ENCODE data around the gene TRIO.
A peak's percentile ranks its signal among the peaks of the same experiment; 100 is the strongest.

TRIO gene

DNA sequence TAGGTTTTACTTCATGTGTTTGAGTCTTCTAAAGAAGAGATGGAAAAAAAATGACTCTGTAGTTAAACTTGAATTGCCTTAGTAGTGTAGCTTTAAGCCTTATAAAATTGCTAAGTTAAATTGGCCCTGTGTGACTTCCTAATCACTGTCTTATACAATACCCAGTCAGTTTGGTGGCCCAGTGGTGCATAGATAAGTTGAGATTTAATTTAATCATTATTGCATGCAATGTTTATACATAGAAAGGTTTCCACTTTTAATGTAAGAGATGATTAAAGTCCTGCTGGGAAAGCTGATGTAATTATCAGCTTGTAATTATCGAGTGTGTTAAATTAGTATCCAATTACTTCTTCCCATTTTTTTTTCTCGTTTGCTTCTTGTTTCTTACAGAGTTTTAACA, 187.1 kb downstream of the TRIO start:
- DNase-seq (ENCODE audit: low read depth): no peak

DNA sequence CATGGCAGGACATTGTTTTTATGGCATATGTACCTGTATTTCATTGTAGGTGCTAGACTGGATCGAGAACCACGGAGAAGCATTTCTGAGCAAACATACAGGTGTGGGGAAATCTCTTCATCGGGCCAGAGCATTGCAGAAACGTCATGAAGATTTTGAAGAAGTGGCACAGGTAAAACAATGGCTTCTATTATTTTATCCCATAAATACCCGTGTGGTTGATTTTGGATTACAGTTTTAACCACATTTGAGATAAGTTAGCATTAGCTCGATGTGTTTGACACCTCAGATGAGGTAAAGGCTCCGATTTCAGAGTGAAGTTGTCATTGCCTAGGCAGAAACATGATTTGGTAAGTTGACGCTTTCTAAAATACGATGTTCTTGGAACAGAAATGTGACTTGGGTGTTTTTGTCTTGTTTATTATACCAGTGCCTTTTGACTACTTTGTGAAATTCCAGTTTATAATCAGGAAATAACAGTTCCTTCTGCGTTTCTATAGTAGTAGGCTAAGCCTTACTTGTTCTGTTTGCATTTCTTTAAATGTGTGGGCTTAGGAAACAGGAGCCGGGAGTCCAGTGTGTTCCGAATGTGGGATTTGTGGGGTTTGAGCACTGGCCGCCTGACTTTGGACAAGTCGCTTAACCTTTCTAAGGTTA, 187.7 kb downstream of the TRIO start:
- DNase-seq (ENCODE audit: low read depth): no peak

DNA sequence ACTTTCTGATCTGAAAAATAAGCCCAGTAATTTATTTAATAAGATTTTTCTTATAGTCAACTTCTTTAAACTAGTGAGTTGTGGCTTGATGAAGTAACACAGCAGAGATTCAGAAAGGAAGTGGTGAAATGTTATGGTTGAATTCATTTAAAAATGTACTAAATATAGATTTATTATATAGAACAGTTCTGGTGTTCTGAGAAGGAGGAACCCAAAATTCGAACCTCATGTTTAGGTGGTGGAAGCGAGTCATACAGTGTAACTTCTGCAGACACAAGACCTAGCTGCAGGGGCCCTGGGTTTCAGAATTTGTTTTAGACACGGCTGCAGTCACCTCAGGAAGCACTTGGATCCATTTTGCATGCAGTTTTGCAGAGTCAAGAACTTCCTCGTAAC, 188.2 kb downstream of the TRIO start:
- no peak for DNase-seq (ENCODE audit: low read depth)

DNA sequence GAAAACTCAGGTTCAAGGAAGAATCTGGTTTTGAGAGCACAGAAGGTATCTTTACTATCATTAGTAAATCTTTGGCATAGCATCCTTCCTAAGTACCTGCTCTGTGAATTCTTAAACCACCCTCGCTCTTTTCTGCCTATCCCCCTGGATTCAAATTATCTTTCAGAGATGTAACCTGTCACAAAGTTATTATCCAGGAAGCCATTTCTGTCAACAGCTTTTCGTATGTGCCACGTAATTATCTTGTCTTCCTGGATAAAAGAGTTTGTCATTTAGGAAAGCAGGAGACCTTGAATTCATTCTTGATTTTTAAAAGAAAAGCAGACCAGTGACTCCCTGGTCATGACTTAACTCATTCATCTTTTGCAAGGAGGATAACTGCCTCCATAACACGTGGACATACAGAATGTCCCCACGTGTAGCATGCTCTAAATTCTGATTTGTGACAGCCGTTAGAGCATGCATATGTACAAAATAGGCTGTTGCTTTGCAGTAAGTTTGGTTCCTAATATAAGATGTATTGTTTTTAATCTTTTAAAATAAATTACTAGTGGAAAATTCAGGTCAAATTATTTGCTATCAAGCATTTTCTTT, 189.0 kb downstream of the TRIO start:
- no peak for DNase-seq (ENCODE audit: low read depth)

DNA sequence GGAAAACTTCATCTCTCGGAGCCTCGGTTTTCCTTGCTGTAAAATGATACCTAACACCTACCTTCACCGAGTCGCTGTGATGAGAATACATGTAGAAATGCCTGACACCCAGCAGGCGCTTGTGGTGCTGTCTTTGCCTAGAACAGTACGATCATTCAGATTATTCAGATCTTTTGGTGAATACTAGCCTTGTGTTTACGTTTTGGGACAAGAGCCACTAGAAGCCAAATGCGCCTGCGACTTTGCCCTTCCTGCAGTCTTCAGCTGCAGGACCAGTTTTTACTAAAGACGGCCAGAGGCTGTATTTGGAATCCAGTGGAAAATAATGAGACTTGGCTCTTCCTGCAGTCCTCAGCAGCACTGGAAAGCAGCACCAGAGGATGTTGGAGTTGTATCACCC, 189.6 kb downstream of the TRIO start:
- DNase-seq (ENCODE audit: low read depth): no peak

DNA sequence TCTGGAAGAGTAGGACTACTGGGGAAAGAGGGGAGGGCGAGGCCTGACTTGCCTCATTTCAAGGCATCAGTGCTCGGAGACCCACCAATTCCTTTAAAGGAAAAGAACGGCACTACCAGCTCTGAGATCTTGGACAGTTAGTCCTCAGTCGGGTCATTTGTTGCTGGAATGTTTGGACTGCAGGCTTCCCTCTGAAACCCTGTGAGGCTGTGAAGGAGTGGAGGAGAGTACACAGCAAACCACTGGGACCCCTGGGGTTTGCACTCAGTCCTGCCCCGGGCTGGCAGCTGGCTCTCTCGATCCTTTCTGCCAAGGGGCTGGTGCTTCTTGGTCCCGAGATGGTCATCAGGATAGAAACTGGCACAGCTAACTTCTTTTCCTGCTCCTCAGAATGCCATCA, 194.5 kb downstream of the TRIO start:
- no peak for DNase-seq (ENCODE audit: low read depth)

DNA sequence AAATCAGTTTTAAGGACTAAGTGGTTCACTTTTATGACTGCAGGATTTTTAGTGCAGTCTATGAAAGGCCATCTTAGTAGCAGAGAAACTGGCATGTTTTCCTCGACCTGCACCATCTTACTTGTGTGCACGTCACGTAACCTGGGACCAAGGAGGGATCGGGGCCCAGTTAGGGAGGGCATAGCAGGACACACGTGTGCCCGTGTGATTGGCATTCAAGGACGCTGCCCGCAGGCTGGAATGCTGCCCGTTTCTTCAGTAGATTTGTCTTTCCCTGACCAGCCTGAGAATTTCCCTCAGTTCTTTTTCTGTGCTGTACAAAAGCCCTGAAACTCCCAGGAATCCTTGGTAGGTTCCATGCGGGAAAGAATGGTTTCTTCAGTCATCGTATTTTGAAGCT, 196.3 kb downstream of the TRIO start:
- no peak for DNase-seq (ENCODE audit: low read depth)

DNA sequence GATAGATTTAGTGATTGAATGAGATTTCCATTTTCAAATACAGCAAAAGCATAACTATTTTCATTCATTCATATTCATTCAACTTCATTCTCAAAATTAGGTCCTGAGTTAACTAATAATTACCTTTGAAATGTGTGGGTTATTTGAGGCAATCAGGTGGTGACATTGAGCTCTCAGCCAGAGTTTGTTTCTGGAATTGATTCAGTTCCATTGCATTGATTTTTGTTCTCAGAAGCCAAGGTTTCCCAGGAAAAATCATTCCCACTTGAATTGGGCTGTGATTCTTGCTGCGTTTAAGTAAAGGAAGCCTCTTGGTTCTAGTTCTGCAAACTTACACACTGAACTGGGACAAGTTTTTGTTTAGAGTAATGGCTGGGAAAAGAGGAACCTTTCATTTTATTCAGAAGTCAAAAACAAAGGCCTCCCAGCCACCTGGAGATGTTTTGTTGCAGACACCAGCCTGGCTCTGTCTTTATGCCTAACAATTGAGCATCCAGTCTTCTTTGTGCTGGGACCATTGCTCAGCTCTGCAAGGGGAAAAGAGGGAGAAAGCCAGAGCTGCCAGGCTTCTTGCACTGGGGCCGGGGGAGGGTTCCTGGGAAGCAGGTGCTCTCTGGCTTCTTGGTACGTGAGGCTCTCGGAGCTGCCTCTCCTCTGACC, 198.6 kb downstream of the TRIO start:
- DNase-seq (ENCODE audit: low read depth): no peak

DNA sequence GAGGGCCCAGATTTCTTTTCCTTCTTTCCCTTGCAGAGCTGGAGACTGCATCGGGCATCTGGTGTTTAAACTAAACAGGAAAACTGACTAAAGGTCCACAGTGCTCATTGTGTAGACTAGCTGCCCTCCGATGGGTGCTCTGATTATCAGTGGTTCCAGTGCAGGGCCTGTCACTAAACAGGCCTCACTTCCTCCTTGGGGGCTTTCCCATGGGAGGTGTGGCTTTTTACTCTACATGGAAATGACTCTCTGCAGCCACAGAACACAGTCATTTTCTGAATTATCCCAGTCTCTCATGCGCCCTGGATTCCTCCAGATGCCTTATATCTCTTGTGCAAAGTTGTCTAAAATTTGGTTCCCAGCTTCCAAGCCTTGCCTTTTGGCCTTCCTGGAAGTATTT, 199.2 kb downstream of the TRIO start:
- peak; percentile 8 for DNase-seq (ENCODE audit: low read depth)

DNA sequence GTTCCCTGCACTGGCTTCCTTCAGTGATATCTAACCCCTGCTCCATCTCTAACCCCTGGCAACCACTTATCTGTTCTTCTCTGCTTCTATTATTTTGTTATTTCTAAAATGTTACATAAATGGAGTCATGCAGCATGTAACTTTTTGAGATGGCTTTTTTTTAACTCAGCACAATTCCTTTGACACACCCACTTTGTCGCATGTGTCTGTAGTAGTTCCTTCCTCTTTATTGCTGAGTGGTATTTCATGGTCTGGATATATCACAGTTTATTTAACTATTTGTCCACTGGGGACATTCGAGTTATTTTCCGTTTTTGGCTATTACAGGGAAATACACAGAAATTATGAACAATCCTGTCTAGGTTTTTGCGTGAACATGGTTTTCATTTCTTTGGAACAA, 200.2 kb downstream of the TRIO start:
- DNase-seq (ENCODE audit: low read depth): no peak

DNA sequence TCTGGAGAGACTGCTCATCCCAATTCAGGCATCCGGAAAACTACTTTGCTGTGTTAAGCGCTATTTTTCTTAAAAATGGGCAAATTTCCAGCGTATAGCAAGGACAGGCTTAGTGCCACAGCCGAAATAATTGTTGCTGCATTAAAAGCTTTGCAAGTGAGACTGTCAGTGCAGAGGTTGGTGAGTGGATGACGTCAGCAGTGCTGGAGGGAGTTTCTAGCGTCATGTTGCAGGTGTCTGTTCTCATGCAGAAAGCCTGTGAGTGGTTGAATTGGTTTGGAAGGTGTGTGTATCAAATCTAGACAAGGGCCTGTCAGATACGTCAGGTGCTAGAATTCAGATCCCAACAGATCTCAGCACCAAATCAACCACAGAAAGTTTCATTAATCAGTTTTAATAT, 204.4 kb downstream of the TRIO start:
- DNase-seq (ENCODE audit: low read depth): no peak

DNA sequence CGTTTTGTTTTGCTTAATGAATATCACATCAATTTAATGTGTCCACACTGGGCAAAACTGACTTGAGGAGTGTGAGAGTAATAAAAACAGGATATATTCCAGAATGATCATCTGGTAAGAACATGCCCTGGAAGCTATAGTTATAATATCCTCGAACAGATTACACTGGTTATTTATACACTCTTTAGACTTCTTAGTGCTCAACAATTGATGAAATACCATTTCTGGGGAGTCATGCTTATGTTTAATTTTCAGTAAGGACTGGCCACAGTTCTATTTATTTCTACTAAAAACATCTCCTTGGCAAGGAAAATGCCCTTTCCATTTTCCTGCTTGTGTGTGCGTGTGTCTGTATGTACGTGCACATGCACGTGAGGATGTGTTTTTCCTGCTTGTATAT, 205.0 kb downstream of the TRIO start:
- no peak for DNase-seq (ENCODE audit: low read depth)

DNA sequence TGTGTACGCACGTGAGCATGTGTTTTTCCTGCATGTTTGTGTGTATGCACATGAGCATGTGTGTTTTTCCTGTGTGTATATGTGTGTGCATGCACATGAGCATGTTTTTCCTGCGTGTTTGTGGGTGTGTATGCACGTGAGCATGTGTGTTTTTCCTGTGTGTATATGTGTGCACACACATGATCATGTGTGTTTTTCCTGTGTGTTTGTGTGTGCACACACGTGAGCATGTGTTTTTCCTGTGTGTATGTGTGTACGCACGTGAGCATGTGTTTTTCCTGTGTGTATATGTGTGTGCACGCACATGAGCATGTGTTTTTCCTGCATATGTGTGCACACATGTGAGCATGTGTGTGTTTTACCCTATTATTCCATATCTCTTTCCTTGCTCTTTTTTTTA, 205.9 kb downstream of the TRIO start:
- no peak for DNase-seq (ENCODE audit: low read depth)

DNA sequence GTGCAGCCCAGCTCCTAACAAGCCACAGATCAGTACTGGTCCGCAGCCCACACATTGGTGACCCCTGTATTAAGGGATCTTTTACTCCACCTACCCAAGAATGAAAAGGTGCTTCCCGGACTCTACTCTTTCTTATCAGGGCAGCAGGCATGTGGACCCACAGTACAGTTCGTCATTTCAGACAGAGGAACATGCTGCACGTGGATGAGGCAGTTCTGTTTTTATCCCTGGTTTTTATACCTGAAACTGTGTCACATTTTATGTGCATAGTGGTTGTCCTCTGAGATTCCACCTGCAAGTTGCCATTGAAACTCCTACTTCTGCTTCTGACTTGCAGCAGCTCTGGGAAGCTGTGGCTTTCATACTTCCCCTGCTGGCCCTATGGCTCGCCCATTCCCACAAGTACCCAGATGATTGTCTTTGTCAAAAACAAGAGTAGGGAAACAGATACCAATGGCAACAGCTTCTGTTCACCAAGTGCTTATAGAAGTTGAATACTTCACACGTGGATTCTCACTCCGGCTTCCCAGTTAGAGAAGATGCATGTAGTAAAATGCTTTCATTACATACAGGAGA, 208.0 kb downstream of the TRIO start:
- no peak for DNase-seq (ENCODE audit: low read depth)

DNA sequence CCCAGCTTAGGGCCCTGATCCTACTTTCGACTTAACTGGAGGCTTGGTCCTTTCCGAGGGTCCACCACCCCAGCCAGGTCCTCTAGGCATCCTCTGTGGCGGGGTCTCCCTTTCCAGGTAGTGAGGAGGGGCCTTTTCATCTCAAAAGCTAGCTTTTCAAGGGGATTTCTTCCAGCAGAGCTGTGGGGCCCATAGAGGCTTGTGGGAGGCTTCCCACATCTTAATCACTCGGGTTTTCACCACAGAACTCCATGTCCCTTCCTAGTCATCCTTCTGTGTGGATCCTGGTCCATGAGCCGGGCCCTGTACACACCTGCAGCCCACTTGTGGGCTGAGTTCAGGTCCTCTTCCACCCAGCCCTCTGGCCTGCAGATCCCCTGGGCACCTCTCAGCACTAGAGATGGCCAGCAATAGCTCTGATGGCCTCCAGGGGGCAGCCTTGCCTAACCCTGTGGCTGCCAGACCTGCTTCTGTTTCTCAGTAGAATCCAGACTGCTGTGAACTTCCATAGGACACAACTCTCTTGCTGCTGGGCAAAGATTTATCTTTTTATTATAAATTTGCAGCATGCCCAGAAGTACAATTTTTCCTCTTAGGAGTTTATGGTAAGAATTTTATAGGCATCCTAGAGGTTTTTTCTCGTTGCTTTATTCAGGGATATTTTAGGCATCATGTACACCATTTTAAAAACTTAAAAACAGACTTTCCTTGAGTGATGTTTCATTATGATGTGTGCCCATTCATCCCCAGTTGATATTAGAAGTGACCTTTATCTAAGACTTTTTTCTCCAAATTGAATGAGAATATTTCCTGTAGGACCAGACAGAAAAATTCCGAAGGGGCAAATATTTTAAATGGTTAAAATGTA, 208.9 kb downstream of the TRIO start:
- DNase-seq (ENCODE audit: low read depth): peak; percentile 11

DNA sequence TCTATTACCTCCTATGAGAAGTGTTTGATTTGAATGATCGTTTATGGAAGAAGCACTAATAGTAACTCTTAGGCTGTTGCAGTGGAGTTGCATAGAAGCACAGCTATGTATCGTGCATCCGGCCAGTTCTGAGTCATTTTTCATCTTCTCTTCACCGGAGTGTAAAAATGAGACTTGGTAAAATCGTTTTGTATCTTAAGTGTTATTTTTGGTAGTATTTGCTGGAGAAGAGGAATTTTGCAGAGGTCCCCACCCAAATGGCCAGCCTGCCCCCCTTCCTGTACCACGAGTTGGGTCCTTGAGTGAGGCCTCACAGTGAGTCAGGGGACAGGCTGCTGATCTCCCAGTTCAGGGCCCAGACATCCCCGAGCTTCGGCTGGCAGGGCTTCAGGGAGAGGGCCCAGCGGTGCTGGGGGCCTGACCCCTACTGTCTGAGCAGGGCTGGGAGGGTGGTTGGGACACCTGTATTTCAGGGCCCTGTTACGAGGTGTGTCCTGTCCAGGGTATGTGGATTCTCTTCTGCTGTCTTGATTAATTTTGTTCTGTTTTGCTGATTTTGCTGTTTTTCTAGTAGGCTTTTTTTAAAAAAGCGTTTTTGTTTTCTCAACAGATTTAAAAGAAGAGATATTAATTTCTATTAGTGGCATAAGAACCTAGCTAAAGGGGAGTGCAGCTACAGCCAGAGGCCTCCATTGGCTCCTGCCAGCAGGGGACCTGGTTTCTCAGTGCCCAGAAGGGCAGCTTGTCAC, 210.8 kb downstream of the TRIO start:
- DNase-seq (ENCODE audit: low read depth): no peak

DNA sequence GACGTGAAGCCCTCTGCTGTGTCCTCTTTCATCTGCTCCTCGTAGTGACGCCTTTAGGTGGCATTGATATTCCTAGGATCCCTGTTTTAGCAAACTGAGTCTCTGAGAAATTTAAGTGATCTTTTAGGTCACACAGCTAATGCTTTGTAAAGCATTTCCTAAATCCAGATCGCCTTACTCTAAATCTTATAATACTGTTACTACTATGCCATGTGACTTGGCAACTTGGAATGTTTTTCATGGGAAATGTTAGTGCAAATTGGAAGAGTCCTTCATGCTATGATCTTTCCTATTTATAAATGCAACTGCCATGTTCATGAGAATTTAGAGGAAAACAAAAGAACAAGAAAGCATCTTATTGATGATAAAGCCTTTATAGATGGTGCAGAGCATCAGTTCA, 212.2 kb downstream of the TRIO start:
- DNase-seq (ENCODE audit: low read depth): no peak

DNA sequence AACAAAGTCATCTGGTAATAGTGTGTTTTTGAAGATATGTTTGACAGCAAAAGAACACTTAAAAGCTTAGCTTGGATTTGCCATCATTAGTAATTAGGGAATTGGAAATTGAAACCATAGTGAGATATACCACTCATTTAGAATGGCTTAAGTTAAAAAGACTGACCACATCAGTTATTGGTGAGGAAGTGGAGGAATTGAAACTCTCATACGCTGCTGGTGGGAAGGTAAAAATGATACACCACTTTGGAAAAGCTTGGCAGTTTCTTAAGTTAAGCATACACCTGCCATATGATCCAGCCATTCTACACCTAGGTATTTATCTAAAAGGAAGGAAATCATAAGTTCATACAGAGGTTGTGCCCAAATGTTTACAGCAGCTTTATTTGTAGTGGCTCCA, 213.2 kb downstream of the TRIO start:
- DNase-seq (ENCODE audit: low read depth): no peak

DNA sequence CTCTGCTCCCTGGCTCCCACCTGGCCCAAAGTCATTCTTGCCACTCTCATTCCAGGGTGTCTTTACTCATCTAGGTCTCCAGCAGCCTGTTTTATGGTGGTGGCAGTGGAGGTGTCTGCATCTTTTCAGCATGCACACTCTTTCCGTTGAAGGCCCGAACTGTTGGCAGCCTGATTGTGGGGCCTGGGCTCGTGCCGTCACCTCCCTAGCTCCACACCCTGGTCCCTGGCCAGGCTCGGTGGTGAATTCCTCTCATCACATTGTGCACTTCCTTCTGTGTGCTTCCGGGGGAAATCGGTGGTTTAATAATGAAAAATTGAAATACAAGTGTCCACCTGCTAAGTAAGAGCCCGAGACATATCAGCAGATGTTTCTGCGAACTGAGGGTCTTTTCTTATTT, 214.3 kb downstream of the TRIO start:
- no peak for DNase-seq (ENCODE audit: low read depth)

DNA sequence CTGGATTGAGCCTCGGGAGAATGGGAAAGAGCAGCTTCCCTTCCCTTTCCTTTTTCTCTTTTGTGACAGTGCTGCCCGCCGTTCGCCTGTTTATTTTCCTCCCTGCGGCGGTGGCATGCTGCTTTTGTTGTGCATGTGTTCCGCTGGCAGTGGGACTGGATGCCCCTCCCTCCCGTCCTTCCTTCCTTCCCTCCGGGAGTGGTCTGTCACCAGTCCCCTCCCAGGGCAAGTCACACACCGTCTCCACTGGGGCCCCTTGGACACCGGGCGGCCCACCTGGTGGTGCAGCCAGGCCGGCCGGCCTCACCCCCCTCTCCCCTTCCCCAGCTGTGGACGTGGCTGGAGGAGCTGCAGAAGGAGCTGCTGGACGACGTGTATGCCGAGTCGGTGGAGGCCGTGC, 214.7 kb downstream of the TRIO start:
- no peak for DNase-seq (ENCODE audit: low read depth)

DNA sequence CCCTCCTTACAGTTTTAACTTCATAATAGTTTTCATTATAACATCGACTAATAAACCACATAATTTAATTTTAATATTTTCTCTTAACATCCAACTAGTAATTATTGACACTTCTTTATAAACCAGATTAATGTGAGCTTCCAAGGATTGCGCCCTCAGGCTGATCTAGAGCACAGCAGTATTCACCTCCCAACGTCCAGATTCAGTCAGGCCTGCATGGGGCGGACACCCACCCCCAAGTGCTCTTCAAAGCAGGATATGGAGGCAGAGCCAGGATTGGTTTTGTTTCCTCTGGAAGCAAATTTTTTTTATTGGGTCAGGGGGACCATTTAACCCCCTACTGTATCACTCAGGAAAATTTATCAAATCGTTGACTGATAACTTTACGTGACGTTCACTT, 215.4 kb downstream of the TRIO start:
- DNase-seq (ENCODE audit: low read depth): no peak
